B cell (primary cell): Measurements from ENCODE around the gene ZNF267. TPM values are rescaled to one million over a fixed set of nuclear protein-coding genes. Genes with fewer than 3 reads are reported as not detected.
A peak's percentile ranks its signal among the peaks of the same experiment; 100 is the strongest.

Experiments
- ATAC-seq: fragments of 200-7000 bp; cut with Tn5 transposase; one replicate; pipeline ENCODE4 v1.10.0; 2021; ENCODE audit warnings: low read depth, mild to moderate bottlenecking, moderate number of reproducible peaks, moderate library complexity
- CTCF ChIA-PET: fragments of 350-600 bp; sonication (Branson Sonifier 250); formaldehyde crosslinking; loops from one replicate; lab custom pipeline; 2021; ENCODE audit warnings: antibody characterized with exemption, inconsistent platforms; lab: Charles Lee
- POLR2A ChIA-PET: fragments of 350-600 bp; sonication (Branson Sonifier 250); formaldehyde crosslinking; loops from one replicate; lab custom pipeline; 2021; ENCODE audit warnings: antibody characterized with exemption; lab: Charles Lee
- DNase-seq: peaks from one replicate; pipeline ENCODE4 v3.0.0; 2013
- H2AFZ ChIP-seq: 2 replicates; pipeline ENCODE4 v1.6.1; 2012; ENCODE audit warnings: mild to moderate bottlenecking, low read depth, low read length; ENCODE audit not compliant: insufficient read depth, poor library complexity, severe bottlenecking
- H3K27ac ChIP-seq, 2 donors: 1 replicate in 1 of 2; 2 replicates in 1 of 2; pipeline ENCODE4 v1.5.1; 2012 to 2013; ENCODE audit warnings: low read length in 2 of 2, mild to moderate bottlenecking in 2 of 2, moderate library complexity in 1 of 2
- H3K27me3 ChIP-seq, 4 experiments: fragments of 200-600 bp in 1 of 4; sonication (generic) in 1 of 4; replicated peaks in 1 of 4; 1 replicate in 2 of 4; 2 replicates in 2 of 4; pipeline versions ENCODE4 v1.6.1 to v1.7.0; 2013 to 2016; ENCODE audit warnings: low read length in 3 of 4, mild to moderate bottlenecking in 2 of 4, mixed read lengths in 1 of 4, moderate library complexity in 1 of 4; ENCODE audit not compliant: insufficient read depth in 4 of 4, control insufficient read depth in 3 of 4; ENCODE audit errors: control extremely low read depth in 1 of 4
- H3K36me3 ChIP-seq, 2 experiments: replicated peaks in 1 of 2; 1 replicate in 1 of 2; 2 replicates in 1 of 2; pipeline versions ENCODE4 v1.6.1 to v1.7.1; 2013; ENCODE audit warnings: low read length in 1 of 2; ENCODE audit not compliant: insufficient read depth in 2 of 2, control insufficient read depth in 1 of 2; ENCODE audit errors: control extremely low read depth in 1 of 2, extremely low read depth in 1 of 2
- H3K4me1 ChIP-seq, 2 donors: fragments of 200-600 bp in 1 of 2; sonication (generic) in 1 of 2; 1 replicate in 1 of 2; 2 replicates in 1 of 2; pipeline versions ENCODE4 v1.5.1 to v1.6.1; 2013 to 2017; ENCODE audit warnings: low read length in 2 of 2; ENCODE audit not compliant: control insufficient read depth in 2 of 2, insufficient read depth in 2 of 2
- H3K4me2 ChIP-seq: replicated peaks from 2 replicates; pipeline ENCODE3; 2012; ENCODE audit warnings: mild to moderate bottlenecking, low read depth, low read length; ENCODE audit not compliant: poor library complexity, severe bottlenecking
- H3K4me3 ChIP-seq, 5 experiments: fragments of 200-600 bp in 1 of 5; sonication (generic) in 1 of 5; 1 replicate in 3 of 5; 2 replicates in 2 of 5; pipeline versions ENCODE4 v1.5.1 to v1.7.0; 2011 to 2016; ENCODE audit warnings: low read length in 4 of 5, mild to moderate bottlenecking in 4 of 5, low read depth in 2 of 5, control low read depth in 1 of 5, moderate library complexity in 1 of 5; ENCODE audit not compliant: insufficient read depth in 1 of 5; ENCODE audit errors: control extremely low read depth in 1 of 5, extremely low read depth in 1 of 5
- H3K79me2 ChIP-seq: fragments of 200-600 bp; sonication (generic); one replicate; pipeline ENCODE4 v1.6.0; 2016; ENCODE audit warnings: low read length; ENCODE audit not compliant: control insufficient read depth, insufficient read depth
- H3K9ac ChIP-seq: fragments of 200-600 bp; sonication (generic); 2 replicates; pipeline ENCODE4 v1.6.1; 2017; ENCODE audit warnings: mild to moderate bottlenecking, low read length, moderate library complexity
- H3K9me3 ChIP-seq, 3 donors: one replicate each; pipeline versions ENCODE4 v1.6.1 to v1.7.1; 2013; ENCODE audit warnings: low read length in 2 of 3; ENCODE audit not compliant: control insufficient read depth in 2 of 3, insufficient read depth in 1 of 3; ENCODE audit errors: control extremely low read depth in 1 of 3
- H4K20me1 ChIP-seq: 2 replicates; pipeline ENCODE4 v1.6.0; 2012; ENCODE audit warnings: mild to moderate bottlenecking, low read length; ENCODE audit not compliant: insufficient read depth, control insufficient read depth, poor library complexity, severe bottlenecking
- H3K27ac Mint-ChIP-seq: one replicate; pipeline ENCODE4 v1.8.0; 2021; ENCODE audit warnings: mixed read lengths
- H3K27me3 Mint-ChIP-seq: one replicate; pipeline ENCODE4 v1.8.0; 2021; ENCODE audit warnings: mixed read lengths
- H3K4me1 Mint-ChIP-seq: one replicate; pipeline ENCODE4 v1.8.0; 2021; ENCODE audit warnings: mixed read lengths
- H3K4me3 Mint-ChIP-seq: one replicate; pipeline ENCODE4 v1.8.0; 2021; ENCODE audit warnings: mixed read lengths
- H3K9me3 Mint-ChIP-seq: one replicate; pipeline ENCODE4 v1.8.0; 2022; ENCODE audit warnings: mixed read lengths; ENCODE audit not compliant: insufficient read depth
- EZH2 ChIP-seq: IDR thresholded peaks from 2 replicates; pipeline ENCODE4 v1.6.1; 2012; ENCODE audit warnings: borderline replicate concordance, low read depth, mild to moderate bottlenecking, moderate library complexity, low read length; ENCODE audit not compliant: insufficient read depth, poor library complexity, severe bottlenecking
- WGBS: methylation state at CpG from one replicate; pipeline ENCODE4 v1.1.5; 2013; ENCODE audit warnings: missing lambda C conversion rate; ENCODE audit not compliant: insufficient coverage; 5-methylcytosine and 5-hydroxymethylcytosine counted together
- intact Hi-C: fragments of 100-400 bp; cut with micrococcal nuclease; formaldehyde crosslinking; loops from one replicate; pipeline ENCODE4 v1.10.0; 2022
- polyA plus RNA-seq: library from polyadenylated mRNA; depleted of rRNA; stranded (reverse); fragments of >200 nt; gene quantifications from 2 replicates; pipeline ENCODE4 v1.2.3, GENCODE V29; 2012
- total RNA-seq, 2 donors: library from RNA; stranded (reverse); fragments of 120-200 nt in 1 of 2; gene quantifications; 1 replicate in 1 of 2; 2 replicates in 1 of 2; pipeline versions ENCODE4 v1.2.3 to v1.2.4, GENCODE V29; 2013 to 2022
- TF ChIP-seq, protein P1 (sequence below): fragments of 200-600 bp; IDR thresholded peaks from one replicate; pipeline ENCODE4 v1.8.0; 2022; ENCODE audit warnings: antibody characterized with exemption, mild to moderate bottlenecking

Gene ZNF267
- total and polyA plus RNA-seq, 2 donors (not counting 1 experiment from before 2014, with no cell fraction given): 8.6 to 68.1 TPM

DNA sequence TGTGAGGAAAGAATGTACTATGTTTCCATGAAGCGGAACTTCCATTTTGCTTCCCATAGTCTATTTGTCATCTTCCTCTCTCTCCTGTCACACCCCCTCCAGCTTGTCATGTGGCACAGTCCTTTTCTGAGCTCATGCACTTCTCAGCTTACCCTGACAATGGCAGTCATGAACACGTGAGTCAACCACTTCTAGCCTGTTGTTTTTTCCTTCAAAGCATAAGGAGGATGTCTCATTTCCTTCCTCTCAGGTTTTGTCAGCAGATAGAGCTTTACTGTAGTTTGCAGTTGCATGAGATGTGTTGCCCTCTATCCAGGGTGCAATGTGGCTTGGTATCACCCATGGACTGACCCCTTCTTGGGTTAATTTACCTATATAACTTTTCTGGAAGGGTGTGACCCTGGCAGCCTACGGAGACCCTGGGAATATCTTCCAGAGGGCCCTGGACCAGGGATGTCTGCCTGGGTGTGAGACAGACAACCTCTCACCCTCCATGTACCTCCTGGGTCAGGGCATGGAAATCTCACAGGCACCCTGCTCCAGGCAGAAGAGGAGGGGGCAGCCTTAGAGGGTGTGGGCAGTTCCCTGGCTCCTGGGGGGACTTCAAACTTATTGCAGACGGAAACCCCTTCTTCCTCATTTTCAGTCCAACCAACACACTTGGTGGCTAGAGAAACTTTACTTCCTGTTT lies 4.0 kb upstream of the ZNF267 start:
- no CpG with 5 or more reads among the region's 4 CpGs for WGBS
- peak overlapping the region; percentile 70 for H3K4me3 Mint-ChIP-seq
- peak overlapping the region; percentile 61 for H3K4me2 ChIP-seq

More for the DNA sequence above, 4.0 kb upstream of the ZNF267 start:
- Histone ChIP-seq H3K27ac (peak overlapping the region; percentile 87 to 88), H3K27me3 (no peaks in the 10 kb centered on the region), H2AFZ (no peak overlapping the region), H4K20me1 (peaks cover 1% of the 10 kb centered on the region), H3K79me2 (peaks cover 18% of the 10 kb centered on the region), H3K4me3 (peak overlapping the region in 2 of 5 experiments; percentile 18 to 26), H3K9me3 (no peaks in the 10 kb centered on the region), H3K36me3 (no peaks in the 10 kb centered on the region), H3K4me1 (peaks cover 20 to 29% of the 10 kb centered on the region in 2 donors), H3K9ac (peak overlapping the region; percentile 17)
- ChIA-PET CTCF (interaction anchor here (0.7 to 4.4 kb wide), 12 partner anchors 8 to 885 kb away, joined by 3 to 61 read pairs (median 8); partner anchors contain the start of genes ARMC5 and HSD3B7), POLR2A (interaction anchor here (0.6 to 0.9 kb wide), 2 partner anchors 410 to 921 kb away, joined by 3 to 10 read pairs; partner anchors contain the start of genes ARMC5 and ORAI3)
- Mint-ChIP-seq H3K9me3 (no peaks in the 10 kb centered on the region), H3K27me3 (no peaks in the 10 kb centered on the region), H3K4me1 (peaks cover 50% of the 10 kb centered on the region), H3K27ac (peak overlapping the region; percentile 80)
- intact Hi-C loops: loop anchor here (2.0 to 10.0 kb wide), 6 partner anchors 157 to 921 kb away; partner anchors contain the start of genes ARMC5, FUS and ORAI3
- ATAC-seq: peak; percentile 48
- TF ChIP-seq EZH2: no peak
- TF ChIP-seq, protein P1, sequence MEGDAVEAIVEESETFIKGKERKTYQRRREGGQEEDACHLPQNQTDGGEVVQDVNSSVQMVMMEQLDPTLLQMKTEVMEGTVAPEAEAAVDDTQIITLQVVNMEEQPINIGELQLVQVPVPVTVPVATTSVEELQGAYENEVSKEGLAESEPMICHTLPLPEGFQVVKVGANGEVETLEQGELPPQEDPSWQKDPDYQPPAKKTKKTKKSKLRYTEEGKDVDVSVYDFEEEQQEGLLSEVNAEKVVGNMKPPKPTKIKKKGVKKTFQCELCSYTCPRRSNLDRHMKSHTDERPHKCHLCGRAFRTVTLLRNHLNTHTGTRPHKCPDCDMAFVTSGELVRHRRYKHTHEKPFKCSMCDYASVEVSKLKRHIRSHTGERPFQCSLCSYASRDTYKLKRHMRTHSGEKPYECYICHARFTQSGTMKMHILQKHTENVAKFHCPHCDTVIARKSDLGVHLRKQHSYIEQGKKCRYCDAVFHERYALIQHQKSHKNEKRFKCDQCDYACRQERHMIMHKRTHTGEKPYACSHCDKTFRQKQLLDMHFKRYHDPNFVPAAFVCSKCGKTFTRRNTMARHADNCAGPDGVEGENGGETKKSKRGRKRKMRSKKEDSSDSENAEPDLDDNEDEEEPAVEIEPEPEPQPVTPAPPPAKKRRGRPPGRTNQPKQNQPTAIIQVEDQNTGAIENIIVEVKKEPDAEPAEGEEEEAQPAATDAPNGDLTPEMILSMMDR: no peak
- DNase-seq: peak; percentile 82
